Kidney capillary endothelial cell (primary cell): Measurements from ENCODE around the gene TBCA.

Experiments used
- DNase-seq: peaks from one replicate; pipeline ENCODE4 v3.0.0-alpha.2; 2018; ENCODE audit warnings: low spot score

TBCA gene

GRCh38 chr5:77642738-77643653, 133.1 kb downstream of the TBCA start:
- no peak for DNase-seq

GRCh38 chr5:77641963-77642737, 134.0 kb downstream of the TBCA start:
- no peak for DNase-seq

- no peak for DNase-seq
Measured at GRCh38 chr5:77641397-77641943, 134.7 kb downstream of the TBCA start.
